ENCODE data around the gene CMTM8. TPM values are rescaled to one million over a fixed set of nuclear protein-coding genes. Genes with fewer than 3 reads are reported as not detected.

The CMTM8 gene
- total and polyA plus RNA-seq, 2 of the 8 experiments (the other 6 are each of a cell fraction or from before 2014, with no cell fraction given): 10.5 to 22.4 TPM

- Histone ChIP-seq H3K14ac (ENCODE audit: insufficient read length) (no peak overlapping the region), H3K9ac (replicated peaks in 1 of 4; ENCODE audit: extremely low read depth in 1 of 4, low read depth in 3 of 4, low read length in 3 of 4) (no peak overlapping the region), H3K4me2 (ENCODE audit: insufficient read depth in 1 of 2, low read depth in 2 of 2, low read length in 2 of 2) (no peak overlapping the region), H3K36me3 (ENCODE audit: control insufficient read depth in 2 of 4, insufficient read depth in 4 of 4, low read length in 3 of 4) (no peaks in the 10 kb centered on the region), H2BK12ac (ENCODE audit: low read depth, low read length) (no peak overlapping the region), H2BK15ac (ENCODE audit: low read length) (no peak overlapping the region), H3K27ac (ENCODE audit: low read depth, low read length) (no peak overlapping the region), H4K20me1 (replicated peaks in 1 of 2; ENCODE audit: control insufficient read depth in 1 of 2, insufficient read depth in 2 of 2, low read length in 2 of 2) (no peaks in the 10 kb centered on the region), H3K79me1 (ENCODE audit: low read depth, low read length) (no peaks in the 10 kb centered on the region), H3K23me2 (ENCODE audit: low read depth, low read length) (no peaks in the 10 kb centered on the region), H3K9me3 (ENCODE audit: insufficient read depth in 2 of 2, low read depth in 1 of 2, low read length in 1 of 2) (no peaks in the 10 kb centered on the region), H3K4me3 (ENCODE audit: extremely low read depth in 1 of 4, insufficient read depth in 2 of 4, low read depth in 3 of 4, low read length in 4 of 4) (no peak overlapping the region), H2AFZ (ENCODE audit: low read length) (no peak overlapping the region), H3K4ac (replicated peaks; ENCODE audit: insufficient read length, low read depth, low read length) (no peak overlapping the region), H4K5ac (ENCODE audit: insufficient read length, low read depth, low read length) (no peak overlapping the region), H3K79me2 (ENCODE audit: control insufficient read depth in 1 of 2, insufficient read depth in 2 of 2, low read length in 2 of 2) (no peaks in the 10 kb centered on the region), H2BK5ac (ENCODE audit: low read depth, low read length) (no peak overlapping the region), H3K23ac (ENCODE audit: insufficient read length) (no peak overlapping the region), H4K91ac (replicated peaks; ENCODE audit: insufficient read length, low read length) (no peak overlapping the region), H3K56ac (replicated peaks; ENCODE audit: insufficient read length, low read depth, low read length) (no peak overlapping the region), H3K18ac (ENCODE audit: extremely low read depth, low read length) (no peak overlapping the region), H4K8ac (ENCODE audit: extremely low read depth, insufficient read depth, low read length) (no peak overlapping the region), H3K4me1 (replicated peaks in 1 of 4; ENCODE audit: control insufficient read depth in 3 of 4, insufficient read depth in 4 of 4, low read length in 3 of 4) (no peaks in the 10 kb centered on the region), H2AK5ac (ENCODE audit: low read depth, low read length) (no peak overlapping the region), H2BK20ac (ENCODE audit: low read length) (no peak overlapping the region), H3K27me3 (replicated peaks in 1 of 4; ENCODE audit: control insufficient read depth in 3 of 4, extremely low read depth in 1 of 4, insufficient read depth in 3 of 4, low read length in 3 of 4) (no peaks in the 10 kb centered on the region), H2BK120ac (replicated peaks; ENCODE audit: low read depth, low read length) (no peak overlapping the region)
- ChIA-PET POLR2A (ENCODE audit: partially characterized antibody) (interaction anchor here (1.3 to 1.4 kb wide), 2 partner anchors 14 to 84 kb away, joined by 4 to 6 read pairs; no protein-coding TSS in a partner anchor), CTCF (ENCODE audit: partially characterized antibody) (interaction anchor here (0.6 to 7.3 kb wide), 33 partner anchors 8 to 573 kb away, joined by 3 to 121 read pairs (median 5); partner anchors contain the start of gene CMTM7)
- FAIRE-seq (no peak), DNase-seq (ENCODE audit: low read depth in 1 of 2, low spot score in 2 of 2) (no peak)
- 97% methylated on average over 5 of the region's 5 CpGs; no CpG with 5 or more reads in 1 of the 2 experiments for WGBS, 2 experiments (ENCODE audit: extremely low coverage in 1 of 2, insufficient coverage in 1 of 2, insufficient read length in 1 of 2, insufficient replicate concordance in 2 of 2, low coverage in 1 of 2, low lambda C conversion rate in 2 of 2, missing lambda C conversion rate in 1 of 2)
- TF ChIP-seq ATF2 (IDR thresholded peaks at IDR 0.05; ENCODE audit: low read length): no peak
- TF ChIP-seq ZNF274 (IDR thresholded peaks at IDR 0.05; ENCODE audit: borderline replicate concordance, extremely low read depth, low read length): no peak
- TF ChIP-seq CREB1 (IDR thresholded peaks at IDR 0.05): no peak
- TF ChIP-seq SAP30 (IDR thresholded peaks at IDR 0.05; ENCODE audit: insufficient read depth, insufficient replicate concordance, low read length): no peak
Measured at GRCh38 chr3:32375596-32375930, 137.1 kb downstream of the CMTM8 start.
